ENCODE data around the gene APOL3. TPM values are rescaled to one million over a fixed set of nuclear protein-coding genes. Genes with fewer than 3 reads are reported as not detected.
A peak's percentile ranks its signal among the peaks of the same experiment; 100 is the strongest.

APOL3 gene
- total RNA-seq, 1 experiment from 2014 or later = not detected

DNA sequence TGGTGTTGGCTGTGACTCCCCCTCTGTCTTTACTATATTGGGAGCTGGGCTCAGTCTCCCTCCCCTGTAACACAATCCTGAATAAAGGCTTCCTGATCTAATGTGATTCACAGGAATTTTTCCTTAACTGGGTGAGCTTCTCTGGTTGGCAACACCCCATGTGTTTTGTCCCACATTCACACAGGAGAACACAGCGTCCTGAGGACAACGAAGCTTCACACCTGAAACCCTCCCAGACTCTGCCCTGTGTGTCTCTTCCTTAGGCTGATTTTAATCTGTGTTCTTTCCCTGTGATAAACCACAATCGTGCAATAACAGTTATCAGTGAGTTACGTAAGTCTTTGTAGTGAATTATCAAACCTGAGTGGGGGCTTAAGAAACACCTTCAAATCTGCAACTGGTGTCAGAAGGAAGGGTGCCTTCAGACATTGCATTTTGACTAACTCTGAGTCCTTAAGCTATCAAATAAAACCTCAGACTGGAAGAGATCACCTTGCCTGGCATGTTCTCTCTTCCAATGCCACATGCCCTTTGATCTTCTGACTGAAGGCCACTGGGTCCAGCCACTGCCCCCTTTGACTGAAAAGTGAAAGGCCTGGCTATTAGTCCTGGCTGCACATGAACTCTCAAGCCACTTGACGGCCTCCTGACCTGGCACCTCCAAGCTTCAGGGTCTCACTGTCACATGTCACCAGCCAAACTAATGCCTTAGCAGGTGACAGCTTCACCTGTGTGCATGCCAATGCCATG lies 17.3 kb downstream of the APOL3 start:
- no peak for DNase-seq
- H3K4me3 Mint-ChIP-seq = no peak overlapping the region
- Histone ChIP-seq H3K23ac (ENCODE audit: insufficient read length, low read depth, low read length) (no peak overlapping the region), H4K91ac (ENCODE audit: insufficient read length, low read depth, low read length) (no peak overlapping the region), H3K79me1 (ENCODE audit: insufficient read depth, low read depth, low read length, poor library complexity, severe bottlenecking) (no peaks in the 10 kb centered on the region), H3K23me2 (ENCODE audit: insufficient read length, low read depth, low read length, poor library complexity, severe bottlenecking) (no peaks in the 10 kb centered on the region), H2BK12ac (ENCODE audit: insufficient read length, low read depth, low read length) (no peak overlapping the region), H2BK120ac (ENCODE audit: low read depth, low read length, poor library complexity, severe bottlenecking) (no peak overlapping the region), H3K18ac (ENCODE audit: insufficient read length, low read depth, low read length) (no peak overlapping the region), H3K9ac (ENCODE audit: extremely low read depth, insufficient read length, low read length) (no peak overlapping the region), H3K27ac (ENCODE audit: insufficient read length, low read depth, low read length) (no peak overlapping the region), H2AK5ac (ENCODE audit: insufficient read length, low read length) (no peak overlapping the region), H3T11ph (ENCODE audit: low read length) (no peak overlapping the region), H2BK5ac (ENCODE audit: insufficient read length, low read length) (no peak overlapping the region), H4K20me1 (ENCODE audit: control insufficient read depth, insufficient read depth, insufficient read length) (peaks cover 3% of the 10 kb centered on the region), H3K9me3 (ENCODE audit: control insufficient read depth, low read depth, low read length) (no peaks in the 10 kb centered on the region), H4K8ac (replicated peaks; ENCODE audit: insufficient read length, low read depth, low read length) (no peak overlapping the region), H4K5ac (ENCODE audit: insufficient read length, low read depth, low read length) (no peak overlapping the region), H3K79me2 (ENCODE audit: insufficient read depth, low read length) (no peaks in the 10 kb centered on the region), H2AFZ (ENCODE audit: low read length) (no peak overlapping the region), H2BK15ac (ENCODE audit: low read depth, low read length) (no peak overlapping the region), H3K14ac (ENCODE audit: insufficient read depth, low read length) (no peak overlapping the region), H3K56ac (ENCODE audit: insufficient read length, low read depth, low read length) (no peak overlapping the region), H3K27me3 (ENCODE audit: insufficient read depth, low read length) (no peaks in the 10 kb centered on the region; the same call in 1 of the 2 replicates), H2BK20ac (ENCODE audit: low read depth, low read length, poor library complexity, severe bottlenecking) (no peak overlapping the region), H3K4me2 (ENCODE audit: insufficient read depth, insufficient read length, low read length) (no peak overlapping the region), H3K4me1 (ENCODE audit: insufficient read depth, low read length) (peaks cover 10% of the 10 kb centered on the region; the same call in 1 of the 2 replicates), H3K4ac (ENCODE audit: low read depth, low read length) (no peak overlapping the region)
- no CpG with 5 or more reads among the region's 5 CpGs for WGBS (ENCODE audit: extremely low coverage, insufficient read length, low lambda C conversion rate)
- TF ChIP-seq, protein P1, sequence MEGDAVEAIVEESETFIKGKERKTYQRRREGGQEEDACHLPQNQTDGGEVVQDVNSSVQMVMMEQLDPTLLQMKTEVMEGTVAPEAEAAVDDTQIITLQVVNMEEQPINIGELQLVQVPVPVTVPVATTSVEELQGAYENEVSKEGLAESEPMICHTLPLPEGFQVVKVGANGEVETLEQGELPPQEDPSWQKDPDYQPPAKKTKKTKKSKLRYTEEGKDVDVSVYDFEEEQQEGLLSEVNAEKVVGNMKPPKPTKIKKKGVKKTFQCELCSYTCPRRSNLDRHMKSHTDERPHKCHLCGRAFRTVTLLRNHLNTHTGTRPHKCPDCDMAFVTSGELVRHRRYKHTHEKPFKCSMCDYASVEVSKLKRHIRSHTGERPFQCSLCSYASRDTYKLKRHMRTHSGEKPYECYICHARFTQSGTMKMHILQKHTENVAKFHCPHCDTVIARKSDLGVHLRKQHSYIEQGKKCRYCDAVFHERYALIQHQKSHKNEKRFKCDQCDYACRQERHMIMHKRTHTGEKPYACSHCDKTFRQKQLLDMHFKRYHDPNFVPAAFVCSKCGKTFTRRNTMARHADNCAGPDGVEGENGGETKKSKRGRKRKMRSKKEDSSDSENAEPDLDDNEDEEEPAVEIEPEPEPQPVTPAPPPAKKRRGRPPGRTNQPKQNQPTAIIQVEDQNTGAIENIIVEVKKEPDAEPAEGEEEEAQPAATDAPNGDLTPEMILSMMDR (conservative IDR thresholded peaks at IDR 0.05) = no peak
- H3K36me3 Mint-ChIP-seq (ENCODE audit: insufficient read depth in 1 of 3, low read depth in 3 of 3) = no peaks in the 10 kb centered on the region
- H3K27me3 Mint-ChIP-seq (ENCODE audit: low read depth) = peaks cover 7% of the 10 kb centered on the region
- H3K9me3 Mint-ChIP-seq = no peaks in the 10 kb centered on the region
- peak overlapping the region in 1 of 3 experiments; percentile 45; a peak in 1 of 7 replicates for H3K27ac Mint-ChIP-seq
- peaks cover 32 to 51% of the 10 kb centered on the region in 2 experiments for H3K4me1 Mint-ChIP-seq
